K562 (cell line): ENCODE measurements around the gene ZBTB9. TPM values are rescaled to one million over a fixed set of nuclear protein-coding genes. Genes with fewer than 3 reads are reported as not detected.
A peak's percentile ranks its signal among the peaks of the same experiment; 100 is the strongest.

ENCODE experiments used
- ATF6 ChIP-seq: sonication (generic); formaldehyde crosslinking; IDR thresholded peaks from 2 replicates; pipeline ENCODE4 v1.4.0; 2020; ENCODE audit warnings: mild to moderate bottlenecking, missing genetic modification reagents
- FOXA1 ChIP-seq: fragments of 450-650 bp; IDR thresholded peaks from 2 replicates; pipeline ENCODE4 v1.6.1; 2016; ENCODE audit warnings: mild to moderate bottlenecking, borderline replicate concordance
- HMGXB4 ChIP-seq: sonication (generic); formaldehyde crosslinking; IDR thresholded peaks from 2 replicates; pipeline ENCODE4 v1.8.1; 2023; ENCODE audit warnings: mild to moderate bottlenecking, missing genetic modification reagents
- IFI16 ChIP-seq: fragments of 250-450 bp; sonication (Bioruptor Pico); IDR thresholded peaks from 2 replicates; pipeline ENCODE4 v2.1.2; 2022; ENCODE audit warnings: mild to moderate bottlenecking, inconsistent platforms
- KAT2B ChIP-seq: IDR thresholded peaks from one replicate; pipeline ENCODE4 v1.6.1; 2012; ENCODE audit warnings: low read depth, mild to moderate bottlenecking, control low read depth, inconsistent platforms, low read length, moderate library complexity
- PKNOX1 ChIP-seq: fragments of 450-650 bp; IDR thresholded peaks from 2 replicates; pipeline ENCODE4 v1.6.1; 2016
- RBM25 ChIP-seq: fragments of 200-400 bp; formaldehyde crosslinking; IDR thresholded peaks from 2 replicates; pipeline ENCODE4 v1.6.1; 2018; ENCODE audit warnings: low read length, low read depth, moderate library complexity; ENCODE audit not compliant: severe bottlenecking
- RCOR1 ChIP-seq, 2 experiments: IDR thresholded peaks; 2 replicates each; pipeline ENCODE4 v1.6.1; 2012; ENCODE audit warnings: low read depth in 2 of 2, low read length in 2 of 2, borderline replicate concordance in 1 of 2, improper control_type of control experiment in 1 of 2
- SETDB1 ChIP-seq: IDR thresholded peaks from one replicate; pipeline ENCODE4 v1.6.1; 2012; ENCODE audit warnings: low read length, control low read depth, inconsistent platforms
- SLC30A9 ChIP-seq: fragments of 250-450 bp; sonication (Bioruptor Pico); IDR thresholded peaks from 2 replicates; pipeline ENCODE4 v1.8.0; 2022; ENCODE audit warnings: mild to moderate bottlenecking, moderate library complexity
- ZBTB17 ChIP-seq: fragments of 450-650 bp; formaldehyde crosslinking; IDR thresholded peaks from 2 replicates; pipeline ENCODE4 v1.4.0; 2020; ENCODE audit warnings: mild to moderate bottlenecking
- ZMIZ1 ChIP-seq, 2 experiments: fragments of 150-350 bp in 1 of 2; IDR thresholded peaks; 2 replicates each; pipeline ENCODE4 v1.6.1; 2012 to 2016; ENCODE audit warnings: low read depth in 2 of 2, low read length in 2 of 2, mild to moderate bottlenecking in 1 of 2, moderate library complexity in 1 of 2
- ZNF217 ChIP-seq: sonication (generic); formaldehyde crosslinking; IDR thresholded peaks from 2 replicates; pipeline ENCODE4 v1.8.0; 2022; ENCODE audit warnings: mild to moderate bottlenecking, missing genetic modification reagents
- ZNF444 ChIP-seq: fragments of 250-450 bp; sonication (Bioruptor Pico); IDR thresholded peaks from 2 replicates; pipeline ENCODE4 v1.4.0; 2020; ENCODE audit warnings: mild to moderate bottlenecking, moderate library complexity
- ZNF639 ChIP-seq, 2 experiments: fragments of 200-800 bp in 1 of 2; sonication (Bioruptor generic) in 1 of 2; sonication (generic) in 1 of 2; formaldehyde crosslinking in 1 of 2; IDR thresholded peaks in 1 of 2; conservative IDR thresholded peaks in 1 of 2; 2 replicates each; pipeline versions ENCODE4 v1.5.0 to v1.6.1; 2016 to 2020; ENCODE audit warnings: missing compliant biosample characterization in 1 of 2, missing genetic modification characterization in 1 of 2, missing genetic modification reagents in 1 of 2
- polyA plus RNA-seq, 8 experiments: library from polyadenylated mRNA; depleted of rRNA in 4 of 8; stranded (reverse) in 5 of 8; unstranded in 3 of 8; fragments of >200 nt; fragmentation: Nextera tagmentation in 2 of 8; fragmentation: Illumina TruSeq in 1 of 8; extraction: Ambion mirVana in 2 of 8; extraction: Trizol in 1 of 8; gene quantifications; 2 replicates each; pipeline versions ENCODE4 v1.2.1 to v1.2.3, GENCODE V29; 2011 to 2014; ENCODE audit warnings: inconsistent platforms in 1 of 8, missing spikeins in 1 of 8
- total RNA-seq, 7 experiments: library from RNA; depleted of rRNA in 6 of 7; stranded (reverse); fragments of >200 nt in 6 of 7; fragmentation: Illumina TruSeq in 2 of 7; extraction: Trizol in 2 of 7; gene quantifications; 2 replicates each; pipeline versions ENCODE4 v1.2.1 to v1.2.3, GENCODE V29; 2011 to 2021; ENCODE audit warnings: low replicate concordance in 1 of 7

Gene ZBTB9
- total and polyA plus RNA-seq, 9 of the 15 experiments (the other 6 are each of a cell fraction or from before 2014, with no cell fraction given): 1.9 to 19.5 (median 10.4) TPM

- TF ChIP-seq ZMIZ1 (IDR thresholded peaks at IDR 0.05; ENCODE audit: low read depth in 2 of 2, low read length in 2 of 2) (0 out of 4 replicates have a peak, but pooled peaks of 1 of the 2 experiments have one; percentile 15), SLC30A9 (CRISPR knock-in tag) (no peak), SETDB1 (no peak), ZBTB17 (CRISPR knock-in tag) (peak; percentile 70; the same call in 1 of the 2 replicates), FOXA1 (no peak), KAT2B (no peak), ZNF444 (CRISPR knock-in tag) (no peak), HMGXB4 (CRISPR knock-in tag) (peak; percentile 99), IFI16 (CRISPR knock-in tag) (no peak), ATF6 (CRISPR knock-in tag) (no peak), RBM25 (no peak), ZNF217 (CRISPR knock-in tag) (peak; percentile 86), ZNF639 (CRISPR knock-in tag; conservative IDR thresholded peaks at IDR 0.05 in 1 of 2, IDR thresholded peaks at IDR 0.05 in 1 of 2) (peak in 1 of 2 experiments; percentile 3; a peak in 1 of 4 replicates), RCOR1 (IDR thresholded peaks at IDR 0.05; ENCODE audit: borderline replicate concordance in 1 of 2, low read depth in 2 of 2, low read length in 2 of 2) (0 out of 4 replicates have a peak, but pooled peaks of 1 of the 2 experiments have one; percentile 9), PKNOX1 (peak; percentile 74)
These were observed 26.0 kb upstream of the ZBTB9 start (continued) for GRCh38 chr6:33428224-33428965.
